Uterus (tissue), 2 donors: ENCODE measurements around the gene NOS1AP.

Experiments used
- POLR2A ChIP-seq, 2 donors: fragments of 450-650 bp; IDR thresholded peaks; one replicate each; pipeline ENCODE4 v1.6.1; 2016; ENCODE audit warnings: antibody characterized with exemption in 2 of 2, mild to moderate bottlenecking in 1 of 2, moderate library complexity in 1 of 2
- TF ChIP-seq, protein P1 (sequence below), 4 experiments: fragments of 200-600 bp in 2 of 4; fragments of 450-650 bp in 2 of 4; sonication (generic) in 2 of 4; IDR thresholded peaks; one replicate each; pipeline ENCODE4 v1.5.1; 2016 to 2019; ENCODE audit warnings: antibody characterized with exemption in 4 of 4, mild to moderate bottlenecking in 2 of 4, moderate library complexity in 1 of 4

DNA sequence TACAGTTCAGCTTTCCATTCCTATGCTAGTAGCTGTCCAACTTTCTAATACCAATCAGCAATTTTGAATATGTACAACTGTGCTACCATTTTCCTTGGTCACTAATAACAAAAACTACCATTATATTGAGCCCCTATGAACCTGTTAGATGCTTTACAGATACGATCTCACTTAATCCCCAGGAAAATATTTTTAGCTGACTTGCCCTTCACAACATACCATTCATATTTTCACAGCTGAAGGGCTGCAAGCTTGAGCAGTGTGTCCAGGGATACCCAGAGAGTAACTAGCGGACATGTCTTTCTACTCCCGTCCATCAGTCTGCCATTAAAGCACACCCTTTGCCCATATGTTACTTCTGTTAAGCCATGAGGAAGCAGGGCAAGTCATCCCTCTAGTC lies 166.7 kb downstream of the NOS1AP start:
- TF ChIP-seq, protein P1, sequence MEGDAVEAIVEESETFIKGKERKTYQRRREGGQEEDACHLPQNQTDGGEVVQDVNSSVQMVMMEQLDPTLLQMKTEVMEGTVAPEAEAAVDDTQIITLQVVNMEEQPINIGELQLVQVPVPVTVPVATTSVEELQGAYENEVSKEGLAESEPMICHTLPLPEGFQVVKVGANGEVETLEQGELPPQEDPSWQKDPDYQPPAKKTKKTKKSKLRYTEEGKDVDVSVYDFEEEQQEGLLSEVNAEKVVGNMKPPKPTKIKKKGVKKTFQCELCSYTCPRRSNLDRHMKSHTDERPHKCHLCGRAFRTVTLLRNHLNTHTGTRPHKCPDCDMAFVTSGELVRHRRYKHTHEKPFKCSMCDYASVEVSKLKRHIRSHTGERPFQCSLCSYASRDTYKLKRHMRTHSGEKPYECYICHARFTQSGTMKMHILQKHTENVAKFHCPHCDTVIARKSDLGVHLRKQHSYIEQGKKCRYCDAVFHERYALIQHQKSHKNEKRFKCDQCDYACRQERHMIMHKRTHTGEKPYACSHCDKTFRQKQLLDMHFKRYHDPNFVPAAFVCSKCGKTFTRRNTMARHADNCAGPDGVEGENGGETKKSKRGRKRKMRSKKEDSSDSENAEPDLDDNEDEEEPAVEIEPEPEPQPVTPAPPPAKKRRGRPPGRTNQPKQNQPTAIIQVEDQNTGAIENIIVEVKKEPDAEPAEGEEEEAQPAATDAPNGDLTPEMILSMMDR (IDR thresholded peaks at IDR 0.05): no peak
- TF ChIP-seq POLR2A (IDR thresholded peaks at IDR 0.05): no peak
